HG02571 (cell line): ENCODE data around the gene WWOX.

Source experiments
- ATAC-seq: cut with Tn5 transposase; IDR thresholded peaks from one replicate; pipeline ENCODE4 v1.9.1; 2021; ENCODE audit warnings: mild to moderate bottlenecking, moderate library complexity; ENCODE audit not compliant: unreplicated experiment

The WWOX gene

GRCh38 chr16:78694414-78694813, 595.0 kb downstream of the WWOX start:
- ATAC-seq: no peak

GRCh38 chr16:78695391-78695790, 595.9 kb downstream of the WWOX start:
- ATAC-seq: no peak

DNA sequence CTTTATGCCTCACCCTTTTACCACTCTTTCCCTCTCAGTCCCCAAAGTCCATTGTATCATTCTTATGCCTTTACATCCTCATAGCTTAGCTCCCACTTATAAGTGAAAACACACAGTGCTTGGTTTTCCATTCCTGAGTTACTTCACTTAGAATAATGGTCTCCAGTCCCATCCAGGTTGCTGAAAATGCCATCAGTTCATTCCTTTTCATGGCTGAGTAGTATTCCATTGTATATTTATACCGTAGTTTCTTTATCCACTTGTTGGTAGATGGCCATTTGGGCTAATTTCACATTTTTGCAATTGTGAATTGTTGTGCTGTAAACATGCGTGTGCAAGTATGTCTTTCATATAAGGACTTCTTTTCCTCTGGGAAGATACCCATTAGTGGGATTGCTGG, 597.3 kb downstream of the WWOX start:
- ATAC-seq: no peak

DNA sequence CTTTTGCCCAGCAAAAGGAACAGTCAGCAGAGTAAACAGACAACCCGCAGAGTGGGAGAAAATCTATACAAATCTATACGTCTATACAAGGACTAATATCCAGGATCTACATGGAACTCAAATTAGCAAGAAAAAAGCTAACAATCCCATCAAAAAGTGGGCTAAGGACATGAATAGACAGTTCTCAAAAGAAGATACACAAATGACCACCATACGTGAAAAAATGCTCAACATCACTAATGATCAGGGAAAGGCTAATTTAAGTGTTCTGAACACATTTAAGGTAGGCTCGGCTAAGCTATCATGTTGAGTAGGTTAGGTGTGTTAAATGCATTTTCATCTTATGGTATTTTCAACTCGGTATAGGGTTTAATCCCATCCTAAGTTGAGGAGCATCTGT, 598.0 kb downstream of the WWOX start:
- ATAC-seq: no peak

GRCh38 chr16:78703936-78704335, 604.5 kb downstream of the WWOX start:
- no peak for ATAC-seq

GRCh38 chr16:78704416-78704815, 605.0 kb downstream of the WWOX start:
- ATAC-seq: no peak

DNA sequence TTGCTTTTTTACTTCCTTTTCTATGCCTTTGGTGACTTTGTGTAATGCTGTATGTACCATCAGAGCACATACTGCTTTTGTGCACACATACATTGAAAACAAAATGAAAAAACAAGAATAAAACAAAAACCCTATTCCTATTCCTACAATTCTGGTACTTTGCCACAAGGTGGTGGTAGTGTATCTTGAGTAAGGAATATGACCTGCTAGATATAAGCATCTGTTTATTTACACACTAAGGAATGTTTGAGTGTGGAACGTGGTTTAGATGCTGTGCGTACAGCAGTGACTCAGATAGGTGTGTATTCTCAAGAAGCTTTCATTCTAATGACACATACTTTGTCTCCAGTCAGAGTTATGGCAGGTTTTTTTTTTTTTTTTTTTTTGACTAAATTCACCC, 606.2 kb downstream of the WWOX start:
- no peak for ATAC-seq

DNA sequence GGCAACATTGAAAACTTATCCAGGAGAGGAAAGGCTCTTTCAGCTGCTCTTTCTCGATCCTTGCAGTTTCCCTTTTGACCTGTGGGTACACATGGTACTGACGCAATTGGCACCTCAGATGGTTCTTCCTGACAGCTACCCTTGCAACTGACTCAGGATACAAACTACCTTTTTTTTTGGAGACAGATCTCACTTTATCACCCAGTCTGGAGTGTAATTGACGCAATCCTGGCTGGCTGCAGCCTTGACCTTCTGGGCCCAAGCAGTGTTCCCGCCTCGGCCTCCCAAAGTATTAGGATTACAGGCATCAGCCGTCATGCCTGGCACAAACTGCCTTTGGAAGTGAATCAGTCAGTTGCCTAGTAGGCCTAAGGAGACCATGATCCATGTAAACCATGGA, 607.2 kb downstream of the WWOX start:
- no peak for ATAC-seq

DNA sequence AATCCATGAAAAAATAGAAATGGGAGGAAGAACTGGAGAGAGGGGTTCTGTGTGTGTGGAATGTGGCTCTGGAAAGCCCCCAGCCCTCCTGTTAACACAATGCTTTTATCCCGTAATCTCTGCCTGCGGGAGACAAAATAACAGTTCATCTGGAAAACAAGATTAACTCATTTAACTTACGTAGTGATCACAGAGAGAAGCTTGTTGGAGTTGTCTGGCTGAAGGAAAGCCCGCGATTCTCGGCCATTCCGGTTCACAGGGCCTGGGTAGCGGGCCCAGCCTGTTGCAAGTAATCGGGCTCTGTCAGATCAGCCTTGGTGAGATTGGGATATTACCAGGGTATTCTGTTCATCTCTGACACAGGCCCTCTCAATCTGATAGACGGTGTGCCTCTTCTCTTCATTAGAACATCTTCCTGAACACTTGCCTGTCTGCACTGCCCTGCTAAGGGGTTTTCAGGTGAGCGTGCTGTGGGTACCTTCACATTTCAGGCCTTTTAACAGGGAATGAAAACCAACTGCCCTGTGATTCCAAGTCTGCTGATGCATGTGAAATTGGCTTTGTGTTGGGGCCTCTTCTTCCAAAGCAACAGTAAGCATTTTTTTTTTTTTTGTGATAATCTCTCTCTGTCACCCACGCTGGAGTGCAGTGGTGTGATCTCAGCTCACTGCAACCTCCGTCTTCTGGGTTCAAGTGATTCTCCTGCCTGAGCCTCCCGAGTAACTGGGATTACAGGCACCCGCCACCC, 609.9 kb downstream of the WWOX start:
- ATAC-seq: no peak

DNA sequence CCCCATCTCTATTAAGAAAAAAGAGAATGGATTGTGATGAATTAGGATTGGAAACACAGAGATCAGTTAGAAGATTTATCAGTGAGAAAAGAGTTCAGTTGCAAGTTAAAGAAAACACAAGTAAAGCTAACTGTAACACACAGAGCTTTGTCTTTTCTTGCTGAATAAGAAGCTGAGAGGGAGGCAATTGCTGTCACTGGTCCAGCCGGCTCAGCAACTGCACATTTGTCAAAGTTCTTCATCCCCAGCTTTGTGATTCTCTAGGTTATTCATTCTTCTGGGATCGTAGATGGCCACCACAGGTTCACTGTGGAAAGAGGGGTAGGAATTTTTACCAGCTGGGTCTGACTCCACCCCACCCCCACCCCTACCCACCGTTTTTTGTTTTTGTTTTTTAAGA, 615.7 kb downstream of the WWOX start:
- no peak for ATAC-seq

DNA sequence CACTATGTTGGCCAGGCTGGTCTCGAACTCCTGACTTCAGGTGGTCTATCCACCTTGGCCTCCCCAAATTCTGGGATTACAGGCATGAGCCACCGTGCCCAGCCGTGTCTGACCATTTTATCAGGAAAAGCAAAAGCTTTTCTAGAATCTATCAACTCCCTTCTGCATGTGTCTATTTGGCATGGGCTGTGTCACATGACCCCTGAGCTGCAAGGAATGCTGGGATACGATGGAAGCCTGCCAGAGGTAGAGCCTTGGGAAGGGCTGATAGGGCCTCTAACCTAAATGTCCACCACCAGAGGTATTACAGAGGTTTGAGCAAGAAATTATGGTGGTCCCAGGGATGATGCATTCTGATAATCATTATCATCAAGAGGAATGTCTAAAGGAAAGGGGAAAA, 616.2 kb downstream of the WWOX start:
- ATAC-seq: no peak

GRCh38 chr16:78718141-78718540, 618.7 kb downstream of the WWOX start:
- ATAC-seq: no peak

DNA sequence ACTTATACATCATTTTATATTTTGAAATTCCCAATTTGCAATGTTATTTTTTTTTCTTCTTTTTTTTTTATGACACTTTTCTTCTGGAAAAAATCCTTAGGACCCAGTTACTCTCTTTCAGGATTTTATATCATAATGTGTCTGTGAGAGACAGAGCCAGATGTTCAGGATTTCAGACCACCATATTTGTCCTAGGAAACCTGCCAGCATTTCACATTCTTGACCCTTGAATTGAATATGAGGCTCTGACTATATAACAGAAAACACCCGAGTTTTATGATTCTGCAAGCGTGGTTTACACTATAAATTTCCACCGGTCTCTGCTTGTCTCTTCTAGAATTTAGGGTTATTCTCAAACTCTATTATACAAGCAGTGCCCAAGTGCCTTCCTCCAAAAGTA, 621.0 kb downstream of the WWOX start:
- no peak for ATAC-seq

- ATAC-seq: no peak
Observed at GRCh38 chr16:78727536-78727935, 628.1 kb downstream of the WWOX start.

DNA sequence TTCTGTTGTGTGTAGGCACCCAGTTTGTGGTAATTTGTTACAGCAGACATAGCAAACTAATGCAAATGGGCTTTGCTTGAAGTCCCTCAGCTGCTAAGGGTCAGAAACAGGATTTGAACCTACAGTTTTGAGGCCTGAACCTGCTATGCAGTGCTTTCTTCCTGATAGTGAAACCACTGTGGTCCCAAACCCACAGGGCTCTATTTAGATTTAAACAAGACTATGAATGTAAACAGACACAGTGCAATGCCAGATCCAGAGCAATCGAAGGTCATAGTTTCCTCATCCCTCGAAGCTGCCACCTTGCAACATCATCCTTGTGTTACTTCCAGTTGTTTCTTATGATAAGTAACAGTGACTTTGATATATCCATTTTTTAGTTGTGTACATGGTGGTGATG, 630.2 kb downstream of the WWOX start:
- ATAC-seq: no peak

DNA sequence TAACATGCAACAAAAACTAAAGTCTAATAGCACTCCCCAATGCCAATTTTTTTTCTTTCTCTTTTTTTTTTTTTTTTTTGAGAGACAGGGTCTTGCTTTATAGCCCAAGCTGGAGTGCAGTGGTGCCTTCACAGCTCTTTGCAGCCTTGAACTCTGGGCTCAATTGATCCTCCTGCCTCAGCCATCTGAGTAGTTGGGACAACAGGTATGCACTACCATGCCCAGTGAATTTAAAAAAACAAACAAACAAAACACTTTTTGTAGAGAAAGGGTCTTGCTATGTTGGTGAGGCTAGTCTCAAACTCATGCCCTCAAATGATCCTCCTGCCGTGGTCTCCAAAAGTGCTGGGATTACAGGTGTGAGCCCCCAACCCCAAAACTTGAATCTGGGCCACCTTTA, 632.3 kb downstream of the WWOX start:
- no peak for ATAC-seq

DNA sequence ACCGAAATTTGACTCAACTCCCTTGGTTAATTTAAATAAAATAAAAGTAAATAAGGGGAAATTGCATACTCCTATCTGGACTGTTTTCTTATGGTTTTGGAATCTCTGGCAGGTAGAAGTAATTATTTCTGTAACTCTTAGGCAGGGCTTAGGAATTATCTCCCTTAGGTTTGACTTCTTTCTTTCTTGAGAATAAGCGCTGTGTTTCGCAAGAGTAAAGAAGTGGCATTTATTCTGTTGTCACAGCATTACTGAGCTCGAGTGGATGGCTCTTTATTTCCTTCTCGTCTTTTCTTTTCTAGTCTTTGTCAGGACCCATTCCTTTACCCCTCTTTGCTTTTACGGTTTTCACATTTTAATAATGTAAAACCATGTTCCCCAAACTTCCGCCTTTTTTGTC, 633.2 kb downstream of the WWOX start:
- ATAC-seq: no peak

GRCh38 chr16:78735337-78735736, 635.9 kb downstream of the WWOX start:
- no peak for ATAC-seq

- no peak for ATAC-seq
Observed at GRCh38 chr16:78737630-78738029, 638.2 kb downstream of the WWOX start.

DNA sequence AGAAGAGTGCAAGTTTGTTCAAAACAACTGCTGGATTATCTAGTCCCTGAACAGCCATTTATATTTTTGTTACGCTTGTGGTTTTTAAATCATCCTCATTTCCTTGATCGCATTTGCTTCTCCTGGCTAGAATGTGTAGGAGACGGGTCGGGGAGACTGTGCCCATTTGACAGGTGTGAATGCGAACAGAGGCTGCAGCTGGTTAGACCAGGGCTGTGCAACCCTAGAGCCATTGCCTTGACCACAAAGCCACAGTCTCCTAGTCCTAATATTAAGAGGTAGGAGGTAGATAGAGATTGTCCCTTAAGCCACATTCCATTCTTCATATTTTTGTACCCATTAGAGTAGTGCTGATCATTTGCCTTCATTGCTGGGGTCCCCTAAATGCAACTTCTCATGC, 639.1 kb downstream of the WWOX start:
- ATAC-seq: no peak

DNA sequence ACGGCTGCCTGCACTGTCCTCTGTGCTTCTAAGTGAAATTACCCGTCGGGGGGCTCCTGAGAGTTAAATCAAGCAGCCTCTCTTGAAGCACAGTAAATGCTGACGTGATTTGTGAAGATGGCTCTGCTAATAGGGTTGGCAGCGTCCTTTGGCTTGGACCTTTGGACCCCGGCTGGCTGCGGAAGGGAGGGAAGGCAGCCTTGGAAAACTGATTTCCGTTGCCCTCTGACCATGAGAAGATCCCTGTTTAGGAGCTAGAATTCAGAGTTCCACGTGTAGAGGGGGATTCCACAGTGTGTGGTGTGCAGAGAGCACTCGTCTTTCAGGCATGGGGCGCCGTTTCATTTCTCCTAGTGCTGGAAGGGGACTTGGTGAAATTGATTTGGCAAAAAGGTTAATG, 640.8 kb downstream of the WWOX start:
- no peak for ATAC-seq

DNA sequence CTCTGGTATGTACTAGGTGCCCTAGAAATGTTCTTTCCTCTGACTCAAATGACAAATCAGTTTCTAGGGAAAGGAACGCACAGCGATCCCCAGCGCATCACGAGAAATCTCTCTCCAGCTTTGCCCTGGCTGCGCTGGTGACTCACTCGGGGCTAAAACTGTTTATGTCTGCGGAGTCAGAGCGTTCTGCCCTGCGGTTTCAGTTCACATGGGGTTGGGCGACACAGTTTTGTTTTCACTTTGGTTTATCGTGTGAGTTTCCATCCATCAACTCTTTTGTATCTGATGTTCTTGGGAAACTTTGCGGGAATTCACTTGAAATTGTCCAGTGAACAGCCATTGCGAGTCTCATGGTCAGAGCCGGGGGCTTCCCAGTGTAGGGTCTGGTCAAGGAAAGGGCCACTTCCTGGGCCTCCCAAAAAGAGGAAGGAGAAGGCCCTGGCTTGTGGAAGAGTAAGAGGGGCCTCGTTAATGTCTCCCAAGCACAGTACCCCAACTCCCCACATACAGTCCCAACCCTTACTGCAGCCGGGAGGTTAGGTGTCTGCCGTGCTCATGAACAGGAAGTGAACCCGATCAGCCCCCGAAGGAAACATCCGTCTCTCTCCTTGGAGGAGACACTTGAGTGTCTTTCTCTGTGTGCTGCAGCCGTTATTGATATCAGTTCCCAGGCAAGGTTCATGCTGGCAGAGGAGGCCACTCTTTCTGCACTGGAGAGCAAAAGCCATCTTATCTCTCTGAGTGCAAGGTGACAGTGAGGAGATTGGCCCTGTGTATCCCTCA, 643.2 kb downstream of the WWOX start:
- peak; percentile 95 for ATAC-seq

DNA sequence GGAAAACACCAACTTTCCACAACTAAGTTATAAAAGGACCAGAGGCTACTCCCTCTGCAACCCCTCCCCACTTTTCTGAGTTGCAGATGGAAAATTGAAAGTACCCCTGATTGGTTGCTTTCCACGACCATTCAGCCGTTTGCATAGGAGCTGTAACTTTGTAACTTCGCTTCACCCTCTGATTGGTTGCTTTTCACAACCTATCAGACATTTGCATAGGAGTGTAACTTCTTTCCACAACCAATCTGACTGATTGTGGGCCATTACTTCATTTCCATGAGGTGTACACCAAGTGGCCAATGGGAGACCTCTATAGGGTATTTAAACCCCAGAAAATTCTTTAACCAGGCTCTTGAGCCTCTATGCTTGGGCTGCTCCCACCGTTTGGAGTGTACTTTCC, 644.1 kb downstream of the WWOX start:
- no peak for ATAC-seq
